ENCODE data around the gene TMEM63C.

The TMEM63C gene

GRCh38 chr14:77148510-77149231 lies 32.9 kb upstream of the TMEM63C start:
- Histone ChIP-seq H3K79me2 (ENCODE audit: insufficient read depth, low read depth) (no peaks in the 10 kb centered on the region), H3K4me2 (no peak overlapping the region), H2AFZ (ENCODE audit: low read depth) (no peak overlapping the region), H3K27ac (no peak overlapping the region), H4K20me1 (ENCODE audit: insufficient read depth) (no peaks in the 10 kb centered on the region), H3K4me3 (IDR thresholded peaks at IDR 0.05; ENCODE audit: insufficient read depth, low read depth, low read length) (no peak overlapping the region), H3K27me3 (ENCODE audit: insufficient read depth, low read depth) (no peaks in the 10 kb centered on the region), H3K9ac (no peak overlapping the region), H3K4me1 (ENCODE audit: low read depth, poor library complexity, severe bottlenecking) (peaks cover 4% of the 10 kb centered on the region), H3K36me3 (ENCODE audit: insufficient read depth) (no peaks in the 10 kb centered on the region)
- TF ChIP-seq, protein P1, sequence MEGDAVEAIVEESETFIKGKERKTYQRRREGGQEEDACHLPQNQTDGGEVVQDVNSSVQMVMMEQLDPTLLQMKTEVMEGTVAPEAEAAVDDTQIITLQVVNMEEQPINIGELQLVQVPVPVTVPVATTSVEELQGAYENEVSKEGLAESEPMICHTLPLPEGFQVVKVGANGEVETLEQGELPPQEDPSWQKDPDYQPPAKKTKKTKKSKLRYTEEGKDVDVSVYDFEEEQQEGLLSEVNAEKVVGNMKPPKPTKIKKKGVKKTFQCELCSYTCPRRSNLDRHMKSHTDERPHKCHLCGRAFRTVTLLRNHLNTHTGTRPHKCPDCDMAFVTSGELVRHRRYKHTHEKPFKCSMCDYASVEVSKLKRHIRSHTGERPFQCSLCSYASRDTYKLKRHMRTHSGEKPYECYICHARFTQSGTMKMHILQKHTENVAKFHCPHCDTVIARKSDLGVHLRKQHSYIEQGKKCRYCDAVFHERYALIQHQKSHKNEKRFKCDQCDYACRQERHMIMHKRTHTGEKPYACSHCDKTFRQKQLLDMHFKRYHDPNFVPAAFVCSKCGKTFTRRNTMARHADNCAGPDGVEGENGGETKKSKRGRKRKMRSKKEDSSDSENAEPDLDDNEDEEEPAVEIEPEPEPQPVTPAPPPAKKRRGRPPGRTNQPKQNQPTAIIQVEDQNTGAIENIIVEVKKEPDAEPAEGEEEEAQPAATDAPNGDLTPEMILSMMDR (conservative IDR thresholded peaks at IDR 0.05; ENCODE audit: low read depth, low read length), result no peak

DNA sequence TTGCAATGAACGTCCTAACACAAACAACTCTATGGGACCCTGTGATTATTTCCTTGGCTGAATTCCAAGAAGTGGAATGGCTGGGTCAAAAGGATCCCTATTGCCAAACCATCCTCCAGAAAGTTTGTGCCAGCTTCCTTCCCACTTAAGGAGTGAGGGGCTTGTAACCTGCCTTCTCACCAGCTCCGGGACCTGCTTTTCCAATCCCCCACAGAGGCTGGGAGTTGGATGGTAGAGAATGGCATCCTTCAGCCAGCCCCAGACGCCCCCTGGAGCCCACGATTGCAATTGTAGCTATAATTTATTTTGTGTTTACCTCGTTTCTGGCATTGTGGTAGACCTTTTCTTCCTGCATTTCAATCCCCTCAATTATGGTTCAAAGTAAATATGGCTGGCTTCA lies 30.4 kb upstream of the TMEM63C start:
- TF ChIP-seq, protein P1 (conservative IDR thresholded peaks at IDR 0.05; ENCODE audit: low read depth, low read length), result peak; percentile 65
- Histone ChIP-seq H3K4me3 (IDR thresholded peaks at IDR 0.05; ENCODE audit: insufficient read depth, low read depth, low read length) (no peak overlapping the region), H4K20me1 (ENCODE audit: insufficient read depth) (no peaks in the 10 kb centered on the region), H3K36me3 (ENCODE audit: insufficient read depth) (no peaks in the 10 kb centered on the region), H3K79me2 (ENCODE audit: insufficient read depth, low read depth) (no peaks in the 10 kb centered on the region), H2AFZ (ENCODE audit: low read depth) (no peak overlapping the region), H3K27ac (no peak overlapping the region), H3K4me1 (ENCODE audit: low read depth, poor library complexity, severe bottlenecking) (peaks cover 4% of the 10 kb centered on the region), H3K27me3 (ENCODE audit: insufficient read depth, low read depth) (no peaks in the 10 kb centered on the region), H3K9ac (no peak overlapping the region), H3K4me2 (no peak overlapping the region)

GRCh38 chr14:77151918-77152588 lies 29.5 kb upstream of the TMEM63C start:
- H3K4me1 ChIP-seq (ENCODE audit: low read depth, poor library complexity, severe bottlenecking), result peaks cover 4% of the 10 kb centered on the region
- no peaks in the 10 kb centered on the region for H3K27me3 ChIP-seq (ENCODE audit: insufficient read depth, low read depth)
- H3K36me3 ChIP-seq (ENCODE audit: insufficient read depth), result no peaks in the 10 kb centered on the region
- H3K4me3 ChIP-seq (IDR thresholded peaks at IDR 0.05; ENCODE audit: insufficient read depth, low read depth, low read length), result no peak overlapping the region
- H3K79me2 ChIP-seq (ENCODE audit: insufficient read depth, low read depth), result no peaks in the 10 kb centered on the region
- H3K27ac ChIP-seq, result no peak overlapping the region
- no peaks in the 10 kb centered on the region for H4K20me1 ChIP-seq (ENCODE audit: insufficient read depth)
- no peak overlapping the region for H2AFZ ChIP-seq (ENCODE audit: low read depth)
- no peak overlapping the region for H3K9ac ChIP-seq
- TF ChIP-seq, protein P1 (conservative IDR thresholded peaks at IDR 0.05; ENCODE audit: low read depth, low read length), result no peak
- H3K4me2 ChIP-seq, result no peak overlapping the region

- Histone ChIP-seq H3K79me2 (ENCODE audit: insufficient read depth, low read depth) (no peaks in the 10 kb centered on the region), H3K4me1 (ENCODE audit: low read depth, poor library complexity, severe bottlenecking) (peaks cover 4% of the 10 kb centered on the region), H2AFZ (ENCODE audit: low read depth) (no peak overlapping the region), H3K4me2 (no peak overlapping the region), H4K20me1 (ENCODE audit: insufficient read depth) (no peaks in the 10 kb centered on the region), H3K27ac (no peak overlapping the region), H3K9ac (no peak overlapping the region), H3K4me3 (IDR thresholded peaks at IDR 0.05; ENCODE audit: insufficient read depth, low read depth, low read length) (no peak overlapping the region), H3K27me3 (ENCODE audit: insufficient read depth, low read depth) (no peaks in the 10 kb centered on the region), H3K36me3 (ENCODE audit: insufficient read depth) (no peaks in the 10 kb centered on the region)
- TF ChIP-seq, protein P1 (conservative IDR thresholded peaks at IDR 0.05; ENCODE audit: low read depth, low read length), result no peak
Measured at GRCh38 chr14:77153802-77154201, 27.8 kb upstream of the TMEM63C start.
